HUES6 (cell line): Measurements from ENCODE around the gene FNDC3B.

Experiments used
- H3K27ac ChIP-seq: 2 replicates; pipeline ENCODE4 v1.7.0; 2013; ENCODE audit warnings: low read depth, mild to moderate bottlenecking, low read length, inconsistent platforms
- H3K27me3 ChIP-seq: 2 replicates; pipeline ENCODE4 v1.6.1; 2013; ENCODE audit warnings: low read length; ENCODE audit not compliant: control insufficient read depth, insufficient read depth
- H3K36me3 ChIP-seq: 2 replicates; pipeline ENCODE4 v1.6.1; 2013; ENCODE audit warnings: low read length; ENCODE audit not compliant: control insufficient read depth, insufficient read depth
- H3K4me1 ChIP-seq: 2 replicates; pipeline ENCODE4 v1.6.1; 2013; ENCODE audit warnings: low read length; ENCODE audit not compliant: control insufficient read depth, insufficient read depth
- H3K4me3 ChIP-seq: 2 replicates; pipeline ENCODE4 v1.5.1; 2013; ENCODE audit warnings: low read depth, low read length
- H3K9ac ChIP-seq: one replicate; pipeline ENCODE4 v1.6.1; 2013; ENCODE audit warnings: mild to moderate bottlenecking, low read length
- H3K9me3 ChIP-seq: 2 replicates; pipeline ENCODE4 v1.6.1; 2013; ENCODE audit warnings: low read depth, low read length; ENCODE audit not compliant: control insufficient read depth, insufficient read depth

Gene FNDC3B

GRCh38 chr3:172209333-172210321 lies 170.2 kb downstream of the FNDC3B start:
- peaks cover 41% of the 10 kb centered on the region for H3K4me1 ChIP-seq

GRCh38 chr3:172210355-172210754 lies 171.0 kb downstream of the FNDC3B start:
- H3K27ac ChIP-seq, result no peak overlapping the region
- no peak overlapping the region for H3K9ac ChIP-seq

More at GRCh38 chr3:172209333-172210321, 170.2 kb downstream of the FNDC3B start:
- Histone ChIP-seq H3K36me3 (peaks cover 7% of the 10 kb centered on the region; the same call in 1 of the 2 replicates), H3K9me3 (peaks cover 11% of the 10 kb centered on the region; the same call in 1 of the 2 replicates), H3K4me3 (no peak overlapping the region), H3K27ac (peak overlapping the region; percentile 22; the same call in 1 of the 2 replicates), H3K9ac (no peak overlapping the region), H3K27me3 (no peaks in the 10 kb centered on the region)

DNA sequence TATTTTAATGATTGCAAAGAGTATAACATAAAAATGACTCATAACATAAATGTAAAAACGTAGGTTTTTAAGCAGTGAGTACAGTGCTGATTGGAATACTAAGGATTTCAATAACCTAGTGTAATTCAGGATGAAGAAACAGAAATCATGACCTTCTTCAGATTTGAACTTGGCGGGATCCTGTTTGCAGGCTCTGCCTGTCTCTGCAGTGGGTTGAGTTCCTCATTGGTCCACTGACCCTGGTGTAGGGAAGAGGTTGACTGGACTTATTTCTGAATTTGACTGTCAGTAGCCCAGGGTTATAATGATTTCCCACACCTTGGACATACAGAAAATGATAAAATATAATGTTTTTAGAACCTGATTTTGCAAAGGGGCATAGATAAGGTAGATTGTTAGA lies 171.7 kb downstream of the FNDC3B start:
- H3K4me3 ChIP-seq, result no peak overlapping the region
- no peak overlapping the region for H3K27ac ChIP-seq
- no peaks in the 10 kb centered on the region for H3K27me3 ChIP-seq
- no peaks in the 10 kb centered on the region for H3K36me3 ChIP-seq
- H3K9ac ChIP-seq, result no peak overlapping the region
- peaks cover 46% of the 10 kb centered on the region for H3K4me1 ChIP-seq
- H3K9me3 ChIP-seq, result 0 out of 2 replicates have a peak, but pooled peaks cover under 1% of the 10 kb centered on the region

More at GRCh38 chr3:172210355-172210754, 171.0 kb downstream of the FNDC3B start:
- Histone ChIP-seq H3K27me3 (no peaks in the 10 kb centered on the region), H3K9me3 (peaks cover 6% of the 10 kb centered on the region; the same call in 1 of the 2 replicates), H3K4me3 (no peak overlapping the region), H3K36me3 (peaks cover under 1% of the 10 kb centered on the region; the same call in 1 of the 2 replicates), H3K4me1 (peaks cover 46% of the 10 kb centered on the region)

DNA sequence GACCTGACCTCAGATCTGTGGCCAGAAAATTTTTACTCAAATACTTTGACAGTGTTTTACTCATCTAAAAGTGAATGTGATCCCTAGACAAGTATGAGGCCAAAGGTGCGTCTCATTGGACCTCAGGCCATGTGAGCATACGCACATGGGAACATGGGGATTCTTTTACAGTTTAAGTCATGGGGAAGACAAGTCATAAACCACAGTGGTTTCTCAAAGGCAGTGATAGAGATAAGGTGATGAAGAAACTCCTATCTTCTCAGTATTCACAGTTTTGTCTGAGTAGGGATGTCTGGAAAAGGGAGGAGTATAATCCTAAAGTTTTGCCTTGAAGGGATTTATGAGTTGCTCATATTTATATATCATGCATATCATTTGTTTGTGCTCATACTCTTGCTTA lies 173.8 kb downstream of the FNDC3B start:
- no peaks in the 10 kb centered on the region for H3K9me3 ChIP-seq
- no peak overlapping the region for H3K4me3 ChIP-seq
- H3K36me3 ChIP-seq, result no peaks in the 10 kb centered on the region
- H3K9ac ChIP-seq, result no peak overlapping the region
- H3K27ac ChIP-seq, result no peak overlapping the region
- peaks cover 61% of the 10 kb centered on the region for H3K4me1 ChIP-seq
- H3K27me3 ChIP-seq, result no peaks in the 10 kb centered on the region

GRCh38 chr3:172213904-172214303 lies 174.5 kb downstream of the FNDC3B start:
- Histone ChIP-seq H3K4me1 (peaks cover 61% of the 10 kb centered on the region), H3K4me3 (no peak overlapping the region), H3K9me3 (no peaks in the 10 kb centered on the region), H3K9ac (no peak overlapping the region), H3K36me3 (no peaks in the 10 kb centered on the region), H3K27ac (no peak overlapping the region), H3K27me3 (no peaks in the 10 kb centered on the region)

GRCh38 chr3:172216267-172216666 lies 176.9 kb downstream of the FNDC3B start:
- no peak overlapping the region for H3K27ac ChIP-seq
- H3K9me3 ChIP-seq, result no peaks in the 10 kb centered on the region
- no peak overlapping the region for H3K4me3 ChIP-seq
- H3K27me3 ChIP-seq, result no peaks in the 10 kb centered on the region
- no peaks in the 10 kb centered on the region for H3K36me3 ChIP-seq
- no peak overlapping the region for H3K9ac ChIP-seq
- H3K4me1 ChIP-seq, result peaks cover 56% of the 10 kb centered on the region

DNA sequence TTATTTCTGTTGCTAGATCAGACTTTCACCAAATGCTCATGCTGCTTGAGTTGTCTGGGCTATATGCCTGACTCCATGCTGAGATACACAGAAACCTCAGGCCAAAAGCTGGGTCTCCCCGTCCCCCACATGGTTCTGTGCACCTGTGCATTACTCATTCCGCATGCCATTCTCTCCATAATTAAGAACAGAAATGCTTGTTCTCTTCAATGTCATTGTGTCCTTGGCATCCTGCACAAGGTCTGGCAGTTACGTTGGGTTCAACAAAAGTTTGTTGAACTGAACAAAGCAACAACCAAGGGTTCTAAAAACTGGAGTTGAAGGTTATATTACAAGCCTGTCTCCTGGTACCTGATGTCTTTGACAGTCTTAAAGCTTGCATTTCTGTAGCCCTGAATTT lies 177.5 kb downstream of the FNDC3B start:
- Histone ChIP-seq H3K4me1 (peaks cover 62% of the 10 kb centered on the region), H3K36me3 (no peaks in the 10 kb centered on the region), H3K9me3 (no peaks in the 10 kb centered on the region), H3K27ac (no peak overlapping the region), H3K9ac (no peak overlapping the region), H3K27me3 (no peaks in the 10 kb centered on the region), H3K4me3 (no peak overlapping the region)

- no peak overlapping the region for H3K27ac ChIP-seq
- H3K27me3 ChIP-seq, result no peaks in the 10 kb centered on the region
- H3K4me3 ChIP-seq, result no peak overlapping the region
- H3K9me3 ChIP-seq, result no peaks in the 10 kb centered on the region
- no peak overlapping the region for H3K9ac ChIP-seq
- H3K36me3 ChIP-seq, result no peaks in the 10 kb centered on the region
- peaks cover 65% of the 10 kb centered on the region for H3K4me1 ChIP-seq
These were observed 178.5 kb downstream of the FNDC3B start for GRCh38 chr3:172217877-172218276.

DNA sequence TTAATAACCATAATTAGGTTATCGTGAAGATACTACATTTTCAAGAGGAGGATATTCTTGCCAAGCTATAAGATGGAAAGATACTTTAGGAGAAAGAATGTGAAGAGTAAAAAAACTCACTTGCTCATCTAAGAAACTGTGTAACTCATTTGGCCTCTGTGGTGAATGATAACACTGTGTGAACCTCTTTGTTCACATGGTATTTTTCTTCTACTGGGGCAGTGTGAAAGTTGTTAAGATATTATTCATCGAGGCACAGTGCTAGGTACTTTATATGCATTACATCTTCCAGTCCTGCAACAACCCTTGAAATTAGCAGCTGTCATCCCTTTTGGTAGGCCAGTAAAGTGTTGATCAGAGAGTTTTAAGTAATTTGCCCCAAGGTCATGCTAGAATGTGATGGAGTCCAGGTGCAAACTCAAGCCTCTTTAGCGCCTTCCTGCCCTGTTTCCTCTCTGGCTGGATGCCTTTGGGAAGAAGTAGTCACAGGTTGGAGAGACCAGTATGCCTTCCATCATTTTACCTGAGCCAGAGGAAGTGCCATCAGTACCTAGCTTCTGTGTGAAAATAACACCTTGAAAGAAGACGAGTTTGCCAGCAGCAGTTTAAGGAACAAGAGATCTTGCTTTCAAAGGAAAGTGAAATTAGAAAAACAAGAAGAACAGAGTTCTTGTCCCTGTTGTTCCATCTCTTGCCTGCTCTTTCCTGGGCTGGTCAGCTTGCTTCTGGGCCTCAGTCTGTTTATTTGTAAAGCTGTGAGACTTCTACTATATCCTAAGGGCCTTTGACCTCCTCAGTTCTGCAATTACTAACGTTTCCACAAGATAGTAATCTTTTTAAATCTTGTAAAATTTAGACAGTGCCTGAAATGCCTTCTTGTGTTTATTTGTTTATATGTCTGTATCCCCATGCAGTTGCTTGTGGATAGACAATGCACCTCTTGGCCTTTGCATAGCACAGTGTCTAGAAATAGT lies 179.3 kb downstream of the FNDC3B start:
- no peak overlapping the region for H3K27ac ChIP-seq
- H3K4me3 ChIP-seq, result no peak overlapping the region

GRCh38 chr3:172219750-172220149 lies 180.4 kb downstream of the FNDC3B start:
- no peak overlapping the region for H3K4me3 ChIP-seq
- peaks cover 64% of the 10 kb centered on the region for H3K4me1 ChIP-seq
- H3K27ac ChIP-seq, result no peak overlapping the region
- H3K9me3 ChIP-seq, result no peaks in the 10 kb centered on the region
- H3K36me3 ChIP-seq, result no peaks in the 10 kb centered on the region
- H3K27me3 ChIP-seq, result no peaks in the 10 kb centered on the region
- no peak overlapping the region for H3K9ac ChIP-seq

More for the DNA sequence above, 179.3 kb downstream of the FNDC3B start:
- Histone ChIP-seq H3K36me3 (no peaks in the 10 kb centered on the region), H3K9me3 (no peaks in the 10 kb centered on the region), H3K27me3 (no peaks in the 10 kb centered on the region), H3K4me1 (peaks cover 65% of the 10 kb centered on the region), H3K9ac (no peak overlapping the region)
